GM23248 (cell line): ENCODE measurements around the gene PRKCA.

Experiments
- EZH2 ChIP-seq: fragments of 200-600 bp; sonication (generic); IDR thresholded peaks from 2 replicates; pipeline ENCODE4 v1.6.1; 2018; ENCODE audit warnings: antibody characterized with exemption, mild to moderate bottlenecking; ENCODE audit not compliant: insufficient read depth, poor library complexity, severe bottlenecking
- EZH2phosphoT487 ChIP-seq: fragments of 200-600 bp; sonication (generic); IDR thresholded peaks from 2 replicates; pipeline ENCODE4 v1.6.1; 2018; ENCODE audit warnings: antibody characterized with exemption, moderate library complexity, mild to moderate bottlenecking, low read depth; ENCODE audit not compliant: insufficient read depth

- TF ChIP-seq EZH2 (no peak), EZH2phosphoT487 (no peak)
Measured at GRCh38 chr17:66458782-66459181, 156.4 kb downstream of the PRKCA start.
